Fibroblast of peridontal ligament (primary cell): ENCODE results near the gene CACNB4.

Source experiments
- DNase-seq: peaks from one replicate; pipeline ENCODE4 v3.0.0-alpha.2; 2010; ENCODE audit errors: extremely low read depth

The CACNB4 gene

DNA sequence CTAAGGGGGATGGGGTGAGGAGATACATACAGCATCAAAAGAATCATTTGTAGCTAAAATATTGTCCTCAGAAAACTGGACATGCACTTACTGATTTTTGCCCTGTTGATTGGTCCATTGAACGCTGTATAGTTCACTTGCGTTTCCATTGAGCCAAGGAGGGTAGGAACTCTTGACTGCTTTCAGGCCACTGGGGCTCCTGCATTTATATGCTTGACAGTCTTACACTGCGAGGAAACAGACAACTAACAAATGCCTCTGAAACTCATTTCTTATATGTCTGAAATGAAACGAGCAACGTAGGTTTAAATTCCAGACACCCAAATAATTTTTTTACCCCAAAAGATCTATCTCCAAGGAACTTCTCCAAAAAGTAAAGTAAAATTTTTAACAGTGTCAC, 312.8 kb downstream of the CACNB4 start:
- no peak for DNase-seq

DNA sequence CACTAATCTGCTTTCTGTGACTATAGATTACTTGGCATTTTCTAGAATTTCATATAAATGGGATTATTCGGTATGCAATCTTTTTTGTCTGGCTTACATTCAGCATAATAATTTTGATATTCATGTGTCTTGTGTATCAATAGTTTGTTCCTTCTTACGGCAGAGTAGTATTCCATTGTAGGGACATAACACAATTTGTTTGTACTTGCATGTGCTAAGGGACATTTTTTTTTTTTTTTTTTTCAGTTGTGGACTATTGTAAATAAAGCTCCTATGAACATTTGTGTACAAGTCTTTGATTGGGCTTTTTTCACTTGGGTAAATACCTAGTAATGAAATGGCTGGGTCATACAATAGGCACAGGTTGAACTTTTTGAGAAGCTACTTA, 315.7 kb downstream of the CACNB4 start:
- DNase-seq: no peak
